Sigmoid colon (tissue), 7 donors: Measurements from ENCODE around the gene SLIT3. TPM values are rescaled to one million over a fixed set of nuclear protein-coding genes. Genes with fewer than 3 reads are reported as not detected.

Experiments used
- DNase-seq: peaks from one replicate; pipeline ENCODE4 v3.0.0-alpha.2; 2019
- H3K27ac ChIP-seq, 4 donors: fragments of 200-600 bp; sonication (generic); one replicate each; pipeline ENCODE4 v1.5.1; 2016 to 2019; ENCODE audit warnings: mild to moderate bottlenecking in 1 of 4
- H3K27me3 ChIP-seq, 3 donors: fragments of 200-600 bp; sonication (generic); one replicate each; pipeline ENCODE4 v1.5.1; 2019; ENCODE audit warnings: mild to moderate bottlenecking in 1 of 3
- H3K36me3 ChIP-seq, 4 donors: fragments of 200-600 bp; sonication (generic); one replicate each; pipeline ENCODE4 v1.5.1; 2016 to 2019
- H3K4me1 ChIP-seq, 4 donors: fragments of 200-600 bp; sonication (generic); one replicate each; pipeline ENCODE4 v1.5.1; 2017 to 2019
- H3K4me3 ChIP-seq, 4 donors: fragments of 200-600 bp; sonication (generic); one replicate each; pipeline ENCODE4 v1.5.1; 2017 to 2019; ENCODE audit warnings: mild to moderate bottlenecking in 2 of 4, moderate library complexity in 1 of 4
- H3K9me3 ChIP-seq, 4 donors: fragments of 200-600 bp in 3 of 4; sonication (generic) in 3 of 4; one replicate each; pipeline versions ENCODE4 v1.5.1 to v1.6.1; 2013 to 2019
- EP300 ChIP-seq, 4 donors: sonication (generic); formaldehyde crosslinking; IDR thresholded peaks; one replicate each; pipeline ENCODE4 v1.6.1; 2017; ENCODE audit warnings: antibody characterized with exemption in 4 of 4
- POLR2A ChIP-seq, 2 donors: fragments of 450-650 bp; IDR thresholded peaks; one replicate each; pipeline ENCODE4 v1.6.1; 2016; ENCODE audit warnings: antibody characterized with exemption in 2 of 2, mild to moderate bottlenecking in 2 of 2, moderate library complexity in 2 of 2
- POLR2AphosphoS5 ChIP-seq, 4 donors: sonication (generic); formaldehyde crosslinking; IDR thresholded peaks; one replicate each; pipeline ENCODE4 v1.6.1; 2017; ENCODE audit warnings: antibody characterized with exemption in 4 of 4
- WGBS, 2 donors: extraction: QIAGEN DNeasy Blood & Tissue Kit; methylation state at CpG; one replicate each; pipeline ENCODE4 v1.1.7; 2013; 5-methylcytosine and 5-hydroxymethylcytosine counted together
- intact Hi-C: fragments of 100-400 bp; cut with DNase I; formaldehyde crosslinking; loops from one replicate; pipeline ENCODE4 v1.15.1; 2023
- polyA plus RNA-seq, 3 donors: library from polyadenylated mRNA; stranded (reverse); fragments of 200-250 nt; gene quantifications; one replicate each; pipeline ENCODE4 v1.2.3, GENCODE V29; 2013
- total RNA-seq, 4 donors: library from RNA; depleted of rRNA; stranded (reverse); fragments of >200 nt; gene quantifications; one replicate each; pipeline ENCODE4 v1.1.0, GENCODE V29; 2016
- TF ChIP-seq, protein P1 (sequence below), 4 experiments: fragments of 450-650 bp in 3 of 4; fragments of 200-600 bp in 1 of 4; IDR thresholded peaks; one replicate each; pipeline ENCODE4 v1.5.1; 2016 to 2019; ENCODE audit warnings: antibody characterized with exemption in 4 of 4, mild to moderate bottlenecking in 3 of 4, moderate library complexity in 2 of 4
- donor health status: healthy with polysubstance abuse.
- donor health status: Bipolar disorder and iron deficiency.
- donor health status: healthy.

SLIT3 gene
- total and polyA plus RNA-seq, 7 donors: 0.23 to 46.3 (median 30.0) TPM

DNA sequence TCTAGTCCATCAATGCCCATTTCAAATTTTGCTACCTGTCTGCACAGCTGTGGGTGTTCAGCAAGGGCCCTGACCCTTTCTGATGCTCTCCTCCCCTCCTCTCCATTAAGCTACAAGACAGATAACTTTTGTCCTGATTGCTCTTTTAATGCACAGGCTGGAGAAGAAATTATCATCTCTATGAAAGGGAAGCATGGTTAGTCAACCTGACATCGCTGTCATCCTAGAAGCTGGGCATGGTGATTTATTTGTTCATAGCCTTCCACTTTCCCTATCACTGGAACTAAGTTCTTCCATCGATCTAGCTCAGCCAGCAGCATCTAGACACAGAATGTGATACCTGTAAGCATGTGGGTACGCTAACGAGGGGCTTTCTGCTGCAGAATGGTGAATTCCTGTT, 50.1 kb downstream of the SLIT3 start:
- 66 to 87% methylated on average over 4 of the region's 4 CpGs for WGBS, 2 donors
- TF ChIP-seq, protein P1, sequence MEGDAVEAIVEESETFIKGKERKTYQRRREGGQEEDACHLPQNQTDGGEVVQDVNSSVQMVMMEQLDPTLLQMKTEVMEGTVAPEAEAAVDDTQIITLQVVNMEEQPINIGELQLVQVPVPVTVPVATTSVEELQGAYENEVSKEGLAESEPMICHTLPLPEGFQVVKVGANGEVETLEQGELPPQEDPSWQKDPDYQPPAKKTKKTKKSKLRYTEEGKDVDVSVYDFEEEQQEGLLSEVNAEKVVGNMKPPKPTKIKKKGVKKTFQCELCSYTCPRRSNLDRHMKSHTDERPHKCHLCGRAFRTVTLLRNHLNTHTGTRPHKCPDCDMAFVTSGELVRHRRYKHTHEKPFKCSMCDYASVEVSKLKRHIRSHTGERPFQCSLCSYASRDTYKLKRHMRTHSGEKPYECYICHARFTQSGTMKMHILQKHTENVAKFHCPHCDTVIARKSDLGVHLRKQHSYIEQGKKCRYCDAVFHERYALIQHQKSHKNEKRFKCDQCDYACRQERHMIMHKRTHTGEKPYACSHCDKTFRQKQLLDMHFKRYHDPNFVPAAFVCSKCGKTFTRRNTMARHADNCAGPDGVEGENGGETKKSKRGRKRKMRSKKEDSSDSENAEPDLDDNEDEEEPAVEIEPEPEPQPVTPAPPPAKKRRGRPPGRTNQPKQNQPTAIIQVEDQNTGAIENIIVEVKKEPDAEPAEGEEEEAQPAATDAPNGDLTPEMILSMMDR (IDR thresholded peaks at IDR 0.05): no peak
- TF ChIP-seq POLR2AphosphoS5 (IDR thresholded peaks at IDR 0.05): no peak
- TF ChIP-seq EP300 (IDR thresholded peaks at IDR 0.05): no peak
- no peak for TF ChIP-seq POLR2A (IDR thresholded peaks at IDR 0.05)
- Histone ChIP-seq H3K9me3 (no peaks in the 10 kb centered on the region), H3K27me3 (no peaks in the 10 kb centered on the region), H3K4me1 (no peaks in the 10 kb centered on the region), H3K4me3 (no peak overlapping the region), H3K36me3 (peaks cover 0 to 22% (median 3%) of the 10 kb centered on the region in 4 donors), H3K27ac (no peak overlapping the region)
- DNase-seq: no peak
- intact Hi-C loops: no loop called here

DNA sequence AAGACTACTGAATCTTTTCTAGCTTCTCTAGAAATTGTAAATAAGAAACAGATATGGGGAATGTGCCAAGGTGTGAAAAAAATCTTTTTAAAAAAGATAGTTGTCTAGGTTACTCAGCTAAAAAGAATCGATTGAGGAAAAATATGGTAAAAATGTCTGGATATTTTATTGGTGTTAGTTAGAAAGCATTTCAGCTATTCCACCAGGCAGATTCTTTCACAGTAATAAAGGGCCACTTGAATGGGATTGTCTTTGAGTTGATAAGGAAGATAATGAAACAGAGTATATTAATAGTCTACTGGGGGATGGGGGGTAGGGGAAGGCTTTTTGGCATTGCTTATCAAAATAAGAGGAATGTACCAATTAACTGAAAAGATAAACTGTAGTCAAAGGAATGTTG, 51.9 kb downstream of the SLIT3 start:
- no peak for DNase-seq
- H3K36me3 ChIP-seq: peaks cover 0 to 26% (median 3%) of the 10 kb centered on the region in 4 donors
- no peaks in the 10 kb centered on the region for H3K27me3 ChIP-seq
- H3K4me1 ChIP-seq: no peaks in the 10 kb centered on the region
- 64 to 82% methylated on average over 1 of the region's 1 CpG for WGBS, 2 donors
- intact Hi-C loops: no loop called here
- TF ChIP-seq, protein P1 (IDR thresholded peaks at IDR 0.05): no peak
- no peak for TF ChIP-seq EP300 (IDR thresholded peaks at IDR 0.05)
- no peak overlapping the region for H3K4me3 ChIP-seq
- H3K27ac ChIP-seq: no peak overlapping the region
- no peaks in the 10 kb centered on the region for H3K9me3 ChIP-seq

DNA sequence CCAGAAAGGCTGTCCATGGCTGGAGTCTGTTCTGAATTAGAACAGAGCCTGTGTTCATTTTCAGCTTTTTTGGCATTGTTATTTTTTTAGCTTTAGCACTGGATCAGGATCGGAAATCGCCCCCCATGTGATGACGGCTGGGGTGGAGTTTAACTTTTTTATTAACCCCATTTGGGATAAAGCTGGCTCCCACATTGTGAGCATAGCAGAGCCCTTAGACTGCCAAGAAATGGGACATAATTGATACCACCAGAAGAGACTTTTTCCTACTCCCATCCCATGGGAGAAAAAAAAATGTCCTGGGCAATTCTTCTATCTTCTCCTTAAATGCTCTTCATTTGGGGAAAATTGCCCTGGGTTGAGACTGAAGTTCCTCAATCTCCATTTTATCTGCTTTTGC, 52.4 kb downstream of the SLIT3 start:
- Histone ChIP-seq H3K4me1 (no peaks in the 10 kb centered on the region), H3K4me3 (no peak overlapping the region), H3K27me3 (no peaks in the 10 kb centered on the region), H3K27ac (no peak overlapping the region), H3K36me3 (peaks cover 0 to 29% (median 3%) of the 10 kb centered on the region in 4 donors), H3K9me3 (no peaks in the 10 kb centered on the region)
- 78 to 84% methylated on average over 3 of the region's 3 CpGs for WGBS, 2 donors
- no peak for DNase-seq
- intact Hi-C loops: no loop called here
- TF ChIP-seq POLR2AphosphoS5 (IDR thresholded peaks at IDR 0.05) (no peak), EP300 (IDR thresholded peaks at IDR 0.05) (no peak), POLR2A (IDR thresholded peaks at IDR 0.05) (no peak)
- TF ChIP-seq, protein P1 (IDR thresholded peaks at IDR 0.05): no peak

DNA sequence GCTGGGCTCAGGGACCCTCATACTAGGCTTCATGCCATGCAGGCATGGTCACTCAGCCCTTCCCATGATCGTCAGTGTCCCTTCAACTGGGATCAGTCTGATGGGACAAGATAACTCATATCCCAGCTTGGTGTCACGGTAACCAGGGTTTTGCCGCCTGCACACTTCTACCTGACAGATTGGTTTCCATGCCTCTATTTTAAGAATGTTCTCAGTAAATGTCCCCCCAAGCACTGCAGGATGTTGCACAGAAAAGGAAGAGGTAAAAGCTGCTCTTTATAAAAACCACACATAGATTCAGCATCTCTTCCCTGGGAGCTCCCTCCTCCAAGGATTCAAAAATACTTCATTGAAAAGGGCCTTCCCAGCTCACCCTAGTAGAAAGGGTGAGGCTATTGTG, 56.1 kb downstream of the SLIT3 start:
- no peak overlapping the region for H3K27ac ChIP-seq
- no peaks in the 10 kb centered on the region for H3K4me1 ChIP-seq
- intact Hi-C loops: no loop called here
- no peak for TF ChIP-seq EP300 (IDR thresholded peaks at IDR 0.05)
- no peak for DNase-seq
- no peaks in the 10 kb centered on the region for H3K27me3 ChIP-seq
- no peak overlapping the region for H3K4me3 ChIP-seq
- WGBS, 2 donors: 84 to 89% methylated on average over 3 of the region's 3 CpGs
- peaks cover 0 to 22% (median 0%) of the 10 kb centered on the region in 4 donors for H3K36me3 ChIP-seq
- H3K9me3 ChIP-seq: no peaks in the 10 kb centered on the region

DNA sequence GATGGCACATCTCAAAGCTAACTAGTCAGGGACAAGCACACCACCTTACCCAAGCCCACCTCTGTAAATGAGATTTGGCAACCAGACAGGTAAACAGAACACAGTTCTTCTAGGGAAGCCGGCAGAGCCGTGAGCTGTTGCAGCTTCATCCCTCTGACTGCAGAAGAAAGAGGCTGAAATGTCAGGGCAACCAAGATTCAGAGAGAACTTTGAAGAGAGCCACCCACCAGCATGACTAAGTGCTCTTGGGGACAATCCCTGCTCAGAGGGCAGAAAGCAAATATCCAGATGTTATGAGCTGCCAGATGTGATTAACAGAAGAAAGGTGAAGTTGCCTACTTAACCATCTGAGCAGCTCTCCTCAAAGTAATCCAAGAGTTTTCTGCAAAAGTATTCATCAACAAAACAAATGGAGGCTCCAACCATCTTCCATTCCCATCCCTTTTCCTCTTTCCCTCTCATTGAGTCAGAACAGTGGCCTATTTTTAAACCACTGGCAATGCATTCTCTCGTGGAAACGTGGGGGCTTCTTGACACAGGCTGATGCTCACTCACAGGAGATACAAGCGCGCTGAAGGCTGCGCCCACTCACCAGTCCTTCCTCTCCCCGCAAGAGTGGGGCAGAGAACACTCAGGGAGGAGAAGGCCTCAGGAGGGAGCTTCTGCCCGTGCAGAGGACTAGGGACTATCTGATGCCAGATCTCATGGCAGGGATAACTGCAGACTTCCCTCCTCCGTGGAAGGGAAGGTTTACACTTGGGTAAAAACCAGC, 57.1 kb downstream of the SLIT3 start:
- Histone ChIP-seq H3K4me3 (no peak overlapping the region), H3K27me3 (no peaks in the 10 kb centered on the region), H3K27ac (no peak overlapping the region), H3K9me3 (no peaks in the 10 kb centered on the region), H3K4me1 (no peaks in the 10 kb centered on the region), H3K36me3 (peaks cover 0 to 16% (median 0%) of the 10 kb centered on the region in 4 donors)
- intact Hi-C loops: no loop called here
- no peak for DNase-seq
- TF ChIP-seq, protein P1 (IDR thresholded peaks at IDR 0.05): no peak
- no peak for TF ChIP-seq POLR2AphosphoS5 (IDR thresholded peaks at IDR 0.05)
- TF ChIP-seq EP300 (IDR thresholded peaks at IDR 0.05): no peak
- no peak for TF ChIP-seq POLR2A (IDR thresholded peaks at IDR 0.05)
- WGBS, 2 donors: 83 to 91% methylated on average over 10 of the region's 10 CpGs
